NCI-H69 (cell line): ENCODE data around the gene NBPF1.
"Not testable (repeated sequence)": the region's sequence is repeated elsewhere in the genome, so short reads cannot be mapped to it uniquely, and the experiment has no call there.

Source experiments
- DNase-seq: peaks from one replicate; lab custom pipeline; 2025; lab: John Stamatoyannopoulos, UW

The NBPF1 gene

DNA sequence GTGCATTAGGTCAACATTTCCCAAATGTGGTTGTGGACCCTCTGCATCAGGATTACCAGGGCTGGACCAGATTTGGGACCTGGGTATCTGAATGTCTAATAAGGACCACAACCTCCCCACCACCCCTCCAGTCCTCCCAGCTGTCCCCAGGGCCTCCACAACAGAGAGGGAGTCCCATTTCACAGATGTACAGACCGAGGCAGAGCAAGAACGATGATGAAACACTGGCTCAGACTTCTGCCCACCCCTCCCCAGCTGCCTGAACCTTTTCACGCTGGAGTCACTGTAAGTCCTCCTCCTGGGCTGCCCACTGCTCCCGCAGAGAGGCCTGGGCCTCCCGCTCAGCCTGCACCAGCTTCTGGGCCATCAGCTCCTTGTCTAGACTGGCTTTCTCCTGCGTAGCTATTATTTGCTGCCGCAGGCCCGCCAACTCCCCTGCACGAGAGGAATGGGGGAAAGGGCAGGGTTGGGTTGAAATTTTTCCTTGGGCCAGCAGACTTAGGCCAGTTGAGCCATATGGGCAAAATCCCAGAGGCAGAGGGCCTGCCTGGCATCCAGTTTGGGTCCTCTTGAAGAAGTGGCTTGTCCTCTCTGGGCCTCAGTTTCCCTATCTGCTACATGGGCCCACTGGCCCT is 8.4 kb upstream of the NBPF1 start:
- DNase-seq = not testable (repeated sequence)

DNA sequence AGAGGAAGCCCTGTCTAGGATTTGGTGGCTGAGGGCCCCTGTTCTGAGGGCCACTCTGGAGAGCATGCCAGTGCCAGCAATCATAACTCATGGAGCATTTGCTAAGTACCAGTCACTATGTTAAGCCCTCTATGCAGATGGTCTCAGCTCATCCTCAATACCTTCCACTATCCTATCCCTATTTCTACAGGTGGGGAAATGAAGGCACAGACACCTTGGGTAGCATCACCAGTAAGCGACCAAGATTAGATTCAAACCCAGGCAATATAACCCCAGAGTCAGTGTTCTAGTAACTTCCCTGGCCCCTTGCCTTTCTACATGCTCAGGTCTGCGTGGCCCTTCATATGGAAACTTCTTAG is 7.9 kb upstream of the NBPF1 start:
- no peak for DNase-seq

DNA sequence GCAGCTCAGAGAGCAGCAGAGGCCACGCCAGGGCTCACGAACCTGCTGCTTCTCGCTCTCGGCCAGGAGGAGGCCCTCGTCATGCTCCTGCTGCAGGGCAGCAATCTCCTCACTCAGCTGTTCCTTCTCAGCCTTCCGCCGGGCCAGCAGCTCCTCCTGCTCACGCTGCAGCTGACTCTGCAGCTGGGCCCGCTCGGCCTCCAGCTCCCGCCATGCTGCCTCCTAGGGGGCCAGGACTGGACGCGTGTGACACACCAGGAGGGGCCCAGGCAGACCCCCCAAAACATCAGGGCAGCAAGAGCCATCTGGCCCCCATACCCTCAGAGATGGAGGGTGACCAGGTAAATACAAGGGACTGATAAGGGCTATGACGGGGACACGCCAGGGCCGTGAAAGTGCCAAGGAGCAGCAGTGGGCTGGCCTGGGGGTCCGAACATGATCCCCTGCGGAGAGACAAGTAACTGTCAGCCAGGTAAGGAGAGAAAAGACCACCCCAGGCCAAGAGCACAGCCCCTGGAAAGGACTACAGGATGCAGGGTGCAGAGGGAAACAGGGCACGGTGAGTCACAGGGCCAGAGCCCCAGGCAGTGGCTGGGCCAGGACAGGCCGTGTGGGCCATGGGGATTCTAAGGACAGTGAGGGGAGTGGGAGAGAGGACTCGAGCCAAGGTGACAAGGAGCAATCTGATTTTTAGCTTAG is 6.6 kb upstream of the NBPF1 start:
- DNase-seq = not testable (repeated sequence)

DNA sequence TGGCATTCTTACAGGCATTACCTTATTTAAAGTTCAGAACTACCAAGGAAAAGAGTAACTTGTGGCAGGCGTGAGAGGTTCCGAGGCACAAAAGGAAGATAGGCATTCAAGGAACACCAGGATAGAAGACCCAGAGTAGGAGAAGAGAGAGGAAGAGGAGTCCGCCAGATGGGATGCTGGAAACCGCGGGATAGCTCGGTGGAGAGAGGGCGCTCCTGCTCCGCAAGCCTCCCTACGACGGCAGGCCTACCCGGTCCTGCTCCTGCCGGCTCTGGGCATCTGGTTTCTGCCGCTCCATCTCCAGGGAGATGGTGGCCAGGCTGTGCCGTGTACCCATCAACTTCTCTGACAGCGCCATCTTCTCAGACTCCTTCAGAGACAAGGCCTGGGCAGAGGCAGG is 5.4 kb upstream of the NBPF1 start:
- no peak for DNase-seq

DNA sequence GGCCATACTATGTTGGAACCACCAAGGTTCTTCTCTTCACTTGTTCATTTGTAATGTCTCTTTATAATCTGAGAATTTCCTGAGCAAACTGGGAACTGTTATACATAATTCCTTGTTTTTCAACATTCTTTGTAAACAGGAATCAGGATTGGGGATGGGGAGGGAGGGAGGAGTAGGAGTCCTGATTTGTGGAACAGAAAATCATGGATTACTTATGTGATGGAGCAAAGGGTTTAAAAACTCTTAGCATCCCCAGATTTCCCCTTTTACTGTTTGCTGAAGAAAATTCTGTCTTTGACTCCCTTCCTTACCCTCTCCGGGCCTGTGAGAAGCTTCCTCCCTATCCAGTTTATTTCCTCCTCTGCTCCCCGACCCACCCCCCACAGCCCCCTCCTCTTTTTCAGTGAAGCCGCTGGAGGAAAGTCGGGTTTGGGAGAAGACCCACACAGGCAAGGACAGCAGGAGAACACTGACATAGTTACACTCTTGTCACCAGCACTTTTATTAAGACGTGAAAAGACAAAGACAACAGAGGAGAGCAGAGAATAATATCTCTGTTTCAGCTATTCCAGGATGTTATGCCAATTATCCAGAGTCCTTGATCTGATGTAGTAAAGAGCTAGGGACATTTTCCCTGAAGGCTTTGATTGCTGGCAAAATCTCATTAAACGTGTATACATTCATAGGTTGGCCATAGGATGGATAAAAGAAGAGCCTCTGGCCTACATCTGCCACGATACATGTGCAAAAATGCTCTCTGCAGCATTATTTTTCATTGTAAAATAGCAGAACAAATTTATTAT is 4.6 kb upstream of the NBPF1 start:
- DNase-seq = no peak

DNA sequence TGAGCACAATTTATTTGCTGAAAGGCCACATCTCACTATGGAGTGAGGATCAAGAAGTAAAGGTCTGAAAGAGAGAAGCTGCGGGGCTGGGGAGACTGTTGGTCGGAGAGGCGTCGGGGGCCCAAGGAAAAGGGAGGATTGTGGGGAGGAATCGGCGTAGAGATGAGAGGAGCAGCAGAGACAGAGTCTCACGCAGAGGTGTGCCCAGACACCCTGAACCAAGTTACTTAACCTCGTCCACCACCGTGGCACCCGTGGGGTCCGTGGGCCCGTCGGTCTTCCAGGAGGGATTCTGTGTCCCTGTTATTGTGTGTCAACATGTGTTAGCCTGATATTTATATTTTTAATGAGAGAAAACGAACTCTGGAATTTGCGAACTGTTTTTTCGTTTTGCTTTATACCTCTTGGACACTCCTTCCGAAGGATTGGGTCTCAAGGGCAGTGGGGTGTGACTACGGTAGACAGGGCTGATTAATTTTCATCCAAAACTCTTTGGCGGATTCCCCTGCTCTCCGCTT is 3.8 kb upstream of the NBPF1 start:
- no peak for DNase-seq

DNA sequence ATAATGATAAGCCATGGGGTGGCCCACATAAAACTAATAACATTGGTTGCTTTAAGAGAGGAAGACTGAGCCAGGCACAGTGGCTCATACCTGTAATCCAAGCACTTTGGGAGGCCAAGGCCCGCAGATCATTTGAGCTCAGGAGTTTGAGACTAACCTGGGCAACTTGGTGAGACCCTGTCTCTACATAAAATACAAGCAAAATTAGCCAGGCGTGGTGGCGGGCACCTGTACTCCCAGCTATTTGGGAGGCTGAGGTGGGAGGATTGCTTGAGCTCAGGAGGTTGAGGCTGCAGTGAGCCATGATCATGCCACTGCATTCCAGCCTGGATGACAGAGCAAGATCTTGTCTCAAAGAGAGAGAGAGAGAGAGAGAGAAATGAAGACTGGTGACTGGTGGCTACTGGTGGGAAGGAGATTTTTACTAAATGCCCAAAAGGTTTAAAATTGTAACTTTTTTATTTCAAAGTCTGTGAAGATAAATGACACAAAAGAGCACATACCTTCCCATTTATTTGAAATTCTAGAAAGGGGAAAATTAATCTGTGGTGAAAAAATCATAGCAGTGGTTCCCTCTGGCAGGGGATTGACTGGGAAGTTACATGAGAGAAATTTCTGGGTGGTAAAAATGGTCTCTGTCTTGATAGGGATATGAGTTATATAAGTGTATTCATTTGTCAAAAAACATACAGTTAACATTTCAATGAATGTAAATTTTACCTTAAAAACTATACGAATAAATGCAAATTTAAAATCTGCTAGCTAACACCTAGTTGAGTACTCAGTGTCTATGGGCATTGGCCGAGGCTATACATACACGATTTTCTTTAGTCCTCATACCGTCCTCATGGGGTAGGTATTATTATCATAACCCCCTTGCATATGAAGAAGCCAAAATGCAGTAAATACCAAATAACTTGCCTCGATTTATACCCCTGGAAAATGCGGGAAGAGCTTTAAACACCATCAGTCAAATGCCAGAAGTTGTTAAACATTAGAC is 2.2 kb upstream of the NBPF1 start:
- DNase-seq = no peak

DNA sequence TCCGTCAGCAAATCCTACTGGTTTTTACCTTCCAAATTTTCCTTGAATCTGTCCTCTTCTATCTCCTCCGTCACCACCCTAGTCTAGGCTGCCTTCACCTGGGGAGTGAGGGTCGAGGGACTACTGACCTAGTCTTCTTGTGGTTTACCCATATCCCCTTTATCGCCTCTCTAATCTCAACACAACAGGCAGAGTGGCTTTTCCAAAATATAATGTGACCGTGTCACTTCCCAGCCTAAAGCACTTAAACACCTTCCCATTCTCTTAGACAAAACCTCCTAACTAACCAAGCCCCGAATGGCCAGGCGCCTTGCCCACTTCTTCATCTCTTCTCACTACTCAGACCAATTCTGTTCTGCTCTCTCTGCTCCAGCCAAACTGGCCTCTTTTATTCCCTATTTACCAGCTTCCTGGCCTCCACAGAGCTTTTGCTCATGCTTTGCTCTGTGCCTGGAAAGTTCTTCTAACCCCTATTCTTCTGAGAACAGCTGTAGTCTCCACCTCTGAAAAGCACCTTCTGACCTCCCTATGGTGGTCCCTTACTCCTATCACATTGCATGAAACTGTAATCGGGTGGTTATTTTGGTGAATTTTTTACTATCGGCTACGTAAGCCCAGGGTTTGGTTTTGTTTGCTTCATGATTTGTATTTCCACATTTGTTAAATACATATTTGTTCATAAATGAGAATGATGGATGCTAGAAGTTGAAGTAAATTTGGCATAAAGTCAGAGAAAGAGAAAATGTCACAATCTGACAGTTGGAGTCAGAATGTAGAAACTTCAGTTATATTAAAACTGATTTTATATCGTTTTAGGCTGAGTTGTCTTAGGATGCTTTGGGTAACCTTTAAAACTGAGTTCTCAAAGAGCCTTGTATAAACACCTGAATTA is 1.2 kb upstream of the NBPF1 start:
- no peak for DNase-seq

DNA sequence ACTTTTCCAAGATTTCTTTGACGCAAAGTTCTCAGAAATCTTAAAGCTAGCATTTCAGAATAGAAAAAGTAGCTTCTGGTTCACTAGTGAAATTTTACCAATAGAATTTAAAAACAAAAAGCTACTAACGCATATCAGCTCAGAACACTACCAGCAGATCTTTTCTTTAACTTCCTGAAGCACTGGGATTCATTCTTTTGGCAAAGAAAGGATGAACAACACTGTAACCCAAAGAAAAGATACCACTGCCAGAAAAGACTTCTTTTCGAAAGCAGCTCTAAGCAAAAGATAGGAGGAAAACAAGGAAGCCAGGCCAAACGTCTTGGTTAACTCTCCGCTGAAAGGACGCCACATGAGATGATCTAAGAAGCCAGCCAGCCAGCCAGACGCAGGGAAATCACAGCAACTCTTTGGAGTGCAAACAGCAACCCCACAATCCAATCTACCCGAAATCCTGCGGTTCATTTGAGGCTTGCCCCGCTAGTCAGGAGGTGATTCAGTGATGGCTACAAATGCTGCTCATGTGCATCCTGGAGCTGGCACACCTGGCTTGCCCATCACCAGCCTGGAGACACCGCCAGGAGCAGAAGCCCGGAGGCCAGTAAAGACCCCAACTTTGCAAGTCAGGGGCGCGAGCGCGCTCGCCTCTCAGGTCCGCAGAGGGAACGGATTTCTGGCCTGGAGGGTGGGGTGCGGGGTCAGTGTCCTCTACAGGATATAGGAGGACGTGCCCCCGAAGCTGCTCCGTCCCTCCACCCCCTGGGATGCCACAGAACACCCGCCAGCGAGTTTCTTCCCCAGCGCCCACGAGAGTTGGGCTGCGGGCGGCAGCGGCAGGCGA is 812 bp downstream of the NBPF1 start:
- peak; percentile 78 for DNase-seq

DNA sequence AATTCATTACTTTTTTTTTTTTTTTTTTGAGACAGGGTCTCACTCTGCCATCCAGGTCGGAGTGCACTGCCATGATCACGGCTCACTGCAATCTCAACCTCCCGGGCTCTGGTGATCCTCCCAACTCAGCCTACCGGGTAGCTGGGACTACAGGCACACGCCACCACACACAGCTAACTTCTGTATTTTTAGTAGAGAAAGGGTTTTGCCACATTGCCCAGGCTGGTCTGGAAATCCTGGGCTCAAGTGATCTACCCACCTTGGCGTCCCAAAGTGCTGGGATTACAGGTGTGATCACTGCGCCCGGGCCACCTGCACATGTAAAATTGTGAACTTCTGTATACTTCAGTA is 1.4 kb downstream of the NBPF1 start:
- not testable (repeated sequence) for DNase-seq

DNA sequence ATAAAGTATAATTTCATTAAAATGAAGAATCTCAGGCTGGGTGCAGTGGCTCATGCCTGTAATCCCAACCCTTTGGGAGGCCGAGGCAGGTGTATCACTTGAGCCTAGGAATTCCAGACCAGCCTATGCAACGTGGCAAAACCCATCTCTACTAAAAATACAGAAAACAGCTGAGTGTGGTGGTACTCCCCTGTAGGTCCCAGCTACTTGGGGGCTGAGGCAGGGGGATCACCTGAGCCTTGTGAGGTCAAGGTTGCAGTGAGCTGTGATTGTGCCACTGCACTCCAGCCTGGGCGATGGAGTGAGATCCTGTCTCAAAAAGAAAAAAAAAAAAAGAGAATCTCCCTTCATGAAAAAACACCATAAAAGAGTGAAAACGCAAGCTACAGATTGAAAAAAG is 2.2 kb downstream of the NBPF1 start:
- DNase-seq = not testable (repeated sequence)

DNA sequence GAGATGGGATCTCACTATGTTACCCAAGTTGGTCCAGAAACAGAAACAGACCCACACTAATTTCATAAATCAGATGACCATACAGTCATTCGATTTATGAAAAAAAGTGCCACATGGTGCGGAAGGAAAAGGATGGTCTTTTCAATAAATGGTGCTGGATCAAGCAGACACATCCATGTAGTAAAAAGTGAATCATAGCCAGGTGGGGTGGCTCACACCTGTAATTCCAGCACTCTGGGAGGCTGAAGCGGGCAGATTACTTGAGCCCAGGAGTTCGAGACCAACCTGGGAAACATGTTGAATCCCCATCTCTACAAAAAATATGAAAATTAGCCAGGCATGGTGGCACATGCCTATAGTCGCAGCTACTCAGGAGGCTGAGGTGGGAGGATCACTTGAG is 2.8 kb downstream of the NBPF1 start:
- peak; percentile 89 for DNase-seq

DNA sequence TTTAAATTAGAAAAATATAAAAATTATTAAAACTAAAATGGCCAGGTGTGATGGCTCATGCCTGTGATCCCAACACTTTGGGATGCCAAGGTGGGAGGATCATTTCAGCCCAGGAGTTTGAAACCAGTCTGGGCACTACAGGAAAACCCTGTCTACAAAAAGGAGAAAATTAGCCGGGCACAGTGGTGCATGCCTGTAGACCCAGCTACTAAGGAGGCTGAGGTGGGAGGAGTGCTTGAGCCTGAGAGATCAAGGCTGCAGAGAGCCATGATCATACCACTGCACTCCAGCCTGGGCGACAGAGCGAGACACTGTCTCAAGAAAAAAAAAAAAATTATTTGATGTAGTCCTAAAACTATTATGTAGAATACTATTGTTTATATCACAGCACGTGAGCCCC is 3.6 kb downstream of the NBPF1 start:
- DNase-seq = not testable (repeated sequence)

DNA sequence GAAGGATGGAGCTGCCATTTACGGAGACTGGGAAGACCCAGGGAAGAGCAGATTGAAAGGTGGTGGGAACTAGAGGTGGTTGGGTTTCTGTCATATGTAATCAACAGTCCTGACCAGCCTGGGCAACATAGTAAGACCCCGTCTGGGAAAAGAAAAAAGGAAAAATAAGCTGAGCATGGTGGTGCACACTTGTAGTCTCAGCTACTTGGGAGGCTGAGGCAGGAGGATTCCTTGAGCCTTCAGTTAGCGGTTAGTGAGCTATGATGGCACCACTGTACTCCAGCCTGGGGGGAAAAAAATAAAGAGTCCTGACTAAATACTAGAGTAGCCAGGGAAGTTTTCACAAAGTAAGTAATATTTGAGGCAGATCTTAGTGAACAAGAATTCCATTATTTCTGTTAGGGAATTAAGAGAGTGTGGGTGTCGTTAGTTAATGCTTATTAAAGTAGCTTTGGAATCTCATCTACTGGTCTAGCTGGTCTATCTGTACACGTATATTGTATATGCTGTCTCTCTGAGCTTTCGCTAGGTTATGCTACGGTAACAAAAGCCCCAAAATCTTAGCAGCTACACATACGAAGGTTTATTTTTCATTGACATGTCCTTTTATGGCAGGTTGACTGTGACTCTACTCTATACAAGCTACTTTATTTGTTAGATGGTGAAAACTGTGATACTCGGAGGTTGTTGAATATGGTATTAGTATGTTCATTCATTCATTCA is 4.4 kb downstream of the NBPF1 start:
- DNase-seq = no peak

DNA sequence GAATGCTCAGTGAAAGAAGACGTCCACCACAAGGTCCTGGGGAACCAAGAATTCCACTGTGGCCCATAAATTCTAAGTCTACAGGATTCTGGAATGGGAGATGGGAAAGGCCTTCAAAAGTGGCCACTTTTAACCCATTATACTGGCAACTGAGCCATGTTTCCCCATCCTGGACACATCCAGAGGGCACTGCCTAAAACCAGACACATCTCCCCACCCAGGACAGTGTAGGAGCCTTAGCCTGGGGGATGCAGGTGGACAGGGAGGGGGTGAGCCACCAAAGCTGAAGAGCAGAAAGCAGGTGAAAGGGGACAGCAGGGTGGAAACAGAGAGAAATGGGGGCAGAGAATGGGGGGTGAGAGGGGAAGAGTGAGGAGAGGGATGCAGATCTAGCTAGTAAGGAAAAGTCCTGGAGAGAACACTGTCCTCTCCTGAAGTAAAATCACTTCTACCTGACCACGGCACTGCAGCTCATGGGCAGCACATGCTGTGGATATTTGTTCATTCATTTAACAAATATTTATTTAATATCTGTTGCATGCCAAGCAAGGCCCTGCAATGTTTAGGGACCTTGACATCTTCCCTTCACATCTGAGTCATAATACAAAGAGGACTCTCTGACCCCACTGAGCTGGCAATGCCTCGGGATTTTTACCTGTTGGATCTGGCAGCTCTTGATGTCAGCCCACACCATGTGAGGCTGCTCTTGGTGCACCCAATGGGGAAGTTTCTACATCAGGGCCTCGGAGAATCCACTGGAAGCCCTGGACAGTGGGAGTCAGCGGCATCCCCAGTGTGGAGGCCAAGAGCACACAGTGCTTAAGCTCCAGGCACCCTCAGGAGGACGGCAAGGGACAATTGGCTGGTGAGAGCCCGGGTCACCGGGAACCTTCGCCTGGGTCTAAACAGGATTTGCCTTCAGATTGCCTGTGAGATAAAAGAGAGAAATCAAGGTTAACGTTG is 5.2 kb downstream of the NBPF1 start:
- DNase-seq = peak; percentile 65

DNA sequence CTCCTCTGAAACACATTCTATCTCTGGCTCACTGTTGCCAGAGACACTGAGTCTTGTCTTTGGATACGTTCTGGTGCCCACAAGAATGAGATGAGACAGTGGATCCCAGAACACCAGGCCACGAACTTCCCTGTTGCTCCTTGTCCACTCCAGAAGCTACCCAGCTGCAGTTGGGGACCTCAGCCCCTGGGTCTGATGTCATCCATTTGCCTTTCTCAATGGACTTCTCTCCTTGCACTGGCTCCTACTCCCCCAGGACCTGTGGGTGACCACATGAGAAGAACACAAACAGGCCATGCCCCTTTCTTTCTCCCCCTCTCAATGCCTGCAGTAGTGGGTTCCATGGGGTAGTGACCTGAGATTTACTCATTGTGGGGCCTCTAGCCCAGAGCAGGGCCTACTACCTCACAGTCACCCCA is 5.9 kb downstream of the NBPF1 start:
- no peak for DNase-seq

DNA sequence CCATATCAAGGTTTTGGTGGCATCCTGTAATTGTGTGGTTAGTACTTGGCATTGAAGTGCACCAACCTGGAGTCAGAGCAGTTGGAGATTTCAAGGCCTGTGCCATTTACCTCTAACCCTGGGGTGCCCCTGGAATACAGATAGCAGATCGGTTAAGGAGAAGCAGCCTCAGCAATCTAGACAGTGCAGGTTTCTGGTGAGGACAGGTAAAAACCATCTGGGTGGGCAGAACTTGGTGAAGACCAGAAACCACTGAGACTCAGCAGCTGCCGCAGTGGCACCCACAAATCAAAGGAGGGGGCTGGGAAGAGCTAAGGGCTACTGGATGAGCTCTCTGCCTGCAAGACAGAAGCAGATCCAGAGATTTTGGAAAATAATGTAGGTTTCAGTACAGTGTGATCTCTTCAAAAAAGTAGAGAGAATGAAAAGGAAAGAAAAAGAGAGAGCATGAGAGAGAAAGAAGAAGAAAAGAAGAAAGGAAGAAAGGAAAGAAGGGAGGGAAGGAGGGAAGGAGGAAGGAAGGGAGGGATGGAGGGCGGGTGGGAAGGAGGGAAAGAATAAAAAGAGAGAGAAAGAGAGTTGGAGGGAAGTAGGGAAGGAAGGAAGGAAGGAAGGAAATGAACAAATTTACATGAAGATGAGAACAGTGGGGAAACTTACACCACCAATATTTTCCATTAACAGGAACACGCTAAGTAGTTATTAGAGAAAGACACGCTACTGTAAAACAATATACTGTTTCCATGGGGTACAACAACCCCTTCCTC is 6.5 kb downstream of the NBPF1 start:
- DNase-seq = not testable (repeated sequence)
